Middle frontal gyrus (tissue), 1 donor: Measurements from ENCODE around the gene BRD7.
A peak's percentile ranks its signal among the peaks of the same experiment; 100 is the strongest.

ENCODE experiments used
- DNase-seq: peaks from one replicate; pipeline ENCODE4 v3.0.0-alpha.2; 2015; ENCODE audit warnings: low spot score; ENCODE audit errors: extremely low spot score

Gene BRD7

DNA sequence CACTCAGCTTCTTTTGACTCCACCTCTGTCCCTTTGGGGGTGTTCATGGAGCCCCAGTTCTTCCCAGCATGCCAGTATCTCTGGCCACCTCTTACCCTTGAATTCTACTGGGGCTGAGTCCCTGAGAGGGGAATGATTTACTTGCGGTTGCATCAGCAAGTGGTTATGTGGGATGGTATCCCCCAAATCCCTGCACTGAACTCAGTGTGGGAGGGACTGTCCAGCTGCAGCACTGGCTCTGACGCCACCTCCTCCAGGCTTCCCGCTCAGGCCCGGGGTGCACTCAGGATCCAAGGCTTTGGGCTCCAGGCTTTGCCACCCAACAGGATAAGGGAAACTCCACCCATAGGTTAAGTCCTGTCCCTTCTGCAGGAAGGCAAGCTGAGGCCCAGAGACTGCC is 21.1 kb upstream of the BRD7 start:
- DNase-seq: no peak

GRCh38 chr16:50388496-50388895 is 19.7 kb upstream of the BRD7 start:
- DNase-seq: no peak

GRCh38 chr16:50386774-50387173 is 18.0 kb upstream of the BRD7 start:
- DNase-seq: no peak

DNA sequence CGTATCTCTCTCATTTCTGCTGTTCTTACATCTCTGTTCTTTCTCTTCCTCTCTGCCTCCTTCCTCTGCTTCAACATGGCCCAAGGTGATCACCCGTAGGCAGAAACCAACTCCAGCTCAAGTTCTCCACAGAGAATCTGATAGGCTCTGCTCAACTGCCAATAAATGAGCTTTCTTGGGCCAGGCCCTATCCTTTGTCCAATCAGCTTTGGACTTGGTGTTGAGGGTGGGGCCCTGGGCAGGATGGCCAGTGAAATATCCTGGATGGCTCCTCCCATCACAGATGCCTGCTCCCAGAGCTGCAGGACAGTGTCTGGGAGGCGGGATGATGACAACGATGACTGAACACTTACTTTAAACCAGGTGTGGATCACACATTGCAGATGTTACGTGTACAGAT is 17.4 kb upstream of the BRD7 start:
- no peak for DNase-seq

GRCh38 chr16:50384500-50385135 is 15.8 kb upstream of the BRD7 start:
- no peak for DNase-seq

GRCh38 chr16:50381679-50382440 is 13.1 kb upstream of the BRD7 start:
- no peak for DNase-seq

DNA sequence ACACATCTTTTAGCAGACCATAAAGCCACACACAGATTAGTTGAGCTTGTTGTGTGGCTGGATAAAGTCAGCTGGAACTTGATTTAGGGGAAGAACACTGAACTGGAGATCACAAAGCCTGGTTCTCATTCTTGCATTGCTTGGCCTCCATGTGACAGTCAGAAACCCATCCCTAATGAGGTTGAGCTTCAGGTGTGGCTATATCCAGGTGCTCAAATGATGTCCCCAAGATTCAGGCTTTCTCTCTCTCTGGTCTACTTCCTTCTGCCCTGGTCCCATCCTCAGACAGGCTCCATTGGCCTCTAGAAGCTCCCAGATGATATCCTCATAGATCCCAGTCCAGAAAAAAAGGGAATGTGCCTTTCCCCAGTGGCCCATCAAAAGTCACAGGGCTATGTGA is 9.6 kb upstream of the BRD7 start:
- DNase-seq: no peak

DNA sequence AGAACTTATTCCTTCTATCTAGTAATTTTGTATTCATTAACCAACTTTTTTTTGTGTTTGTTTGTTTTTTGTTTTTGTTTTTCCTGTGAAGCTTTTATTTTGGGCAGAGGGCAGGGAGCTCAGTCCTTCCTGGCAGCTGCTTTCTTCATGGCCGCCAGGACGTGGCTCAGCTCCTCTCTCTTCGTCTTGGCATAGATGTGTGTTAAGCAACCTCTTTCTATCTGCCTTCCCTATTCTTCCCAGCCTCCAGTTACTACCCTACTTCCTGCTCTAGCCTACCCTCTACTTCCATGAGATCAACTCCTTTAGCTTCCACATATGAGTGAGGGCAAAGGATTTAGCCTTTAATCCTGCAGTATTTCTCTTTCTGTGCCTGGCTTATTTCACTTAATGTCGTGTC is 8.2 kb upstream of the BRD7 start:
- no peak for DNase-seq

DNA sequence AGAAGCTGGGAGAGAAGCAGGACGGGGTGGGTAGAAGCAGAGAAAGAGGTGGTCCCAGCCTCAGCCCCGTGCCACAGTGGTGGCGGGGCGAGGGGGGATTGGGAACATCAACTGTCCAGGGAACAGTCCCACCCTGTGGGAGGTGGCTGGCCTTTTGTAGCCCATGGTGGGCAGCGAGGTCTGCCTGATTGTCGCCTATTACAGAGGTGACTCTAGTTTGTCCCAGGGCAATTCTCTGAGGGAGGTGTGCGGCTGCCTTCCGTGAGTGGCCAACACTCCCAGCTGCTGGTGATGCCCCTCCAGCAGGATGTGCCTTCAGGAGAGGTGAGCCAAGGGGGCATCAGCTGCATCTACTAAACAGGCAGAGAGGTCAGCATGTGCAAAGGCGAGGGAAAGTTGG is 5.0 kb upstream of the BRD7 start:
- DNase-seq: no peak

- no peak for DNase-seq
Measured at GRCh38 chr16:50373345-50373701, 4.5 kb upstream of the BRD7 start.

GRCh38 chr16:50372611-50373344 is 4.0 kb upstream of the BRD7 start:
- DNase-seq: no peak

GRCh38 chr16:50371936-50372595 is 3.3 kb upstream of the BRD7 start:
- peak; percentile 24 for DNase-seq

DNA sequence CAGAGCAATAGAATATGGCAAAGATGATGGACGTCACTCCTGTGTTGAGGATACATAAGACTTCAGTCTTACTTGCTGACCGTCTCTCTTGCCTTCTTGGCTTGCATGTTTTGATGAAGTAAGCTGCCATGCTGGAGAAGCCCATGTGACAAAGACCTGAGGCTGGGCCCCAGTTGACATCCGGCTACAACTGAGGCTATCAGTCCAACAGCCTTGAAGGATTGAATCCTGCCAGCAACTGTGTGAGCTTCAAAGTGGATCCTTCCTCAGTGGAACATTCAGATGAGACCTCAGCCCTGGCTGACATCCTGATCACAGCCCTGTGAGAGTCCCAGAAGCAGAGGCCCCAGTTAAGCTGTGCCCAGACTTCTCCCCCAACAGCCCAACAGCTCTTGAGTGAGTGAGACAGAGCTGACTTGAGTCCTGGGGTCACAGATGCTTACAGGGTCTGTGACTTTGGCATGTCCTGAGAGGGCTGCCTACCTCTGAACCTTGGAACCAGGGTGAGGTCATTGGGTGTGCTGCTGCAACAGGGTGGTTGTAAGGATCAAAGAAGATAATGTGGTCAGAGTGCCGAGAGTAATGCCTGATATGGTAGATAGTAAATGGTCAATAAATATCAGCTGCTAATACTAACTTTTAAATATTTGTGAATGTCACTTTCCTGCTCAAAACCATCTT is 2.4 kb upstream of the BRD7 start:
- DNase-seq: no peak

DNA sequence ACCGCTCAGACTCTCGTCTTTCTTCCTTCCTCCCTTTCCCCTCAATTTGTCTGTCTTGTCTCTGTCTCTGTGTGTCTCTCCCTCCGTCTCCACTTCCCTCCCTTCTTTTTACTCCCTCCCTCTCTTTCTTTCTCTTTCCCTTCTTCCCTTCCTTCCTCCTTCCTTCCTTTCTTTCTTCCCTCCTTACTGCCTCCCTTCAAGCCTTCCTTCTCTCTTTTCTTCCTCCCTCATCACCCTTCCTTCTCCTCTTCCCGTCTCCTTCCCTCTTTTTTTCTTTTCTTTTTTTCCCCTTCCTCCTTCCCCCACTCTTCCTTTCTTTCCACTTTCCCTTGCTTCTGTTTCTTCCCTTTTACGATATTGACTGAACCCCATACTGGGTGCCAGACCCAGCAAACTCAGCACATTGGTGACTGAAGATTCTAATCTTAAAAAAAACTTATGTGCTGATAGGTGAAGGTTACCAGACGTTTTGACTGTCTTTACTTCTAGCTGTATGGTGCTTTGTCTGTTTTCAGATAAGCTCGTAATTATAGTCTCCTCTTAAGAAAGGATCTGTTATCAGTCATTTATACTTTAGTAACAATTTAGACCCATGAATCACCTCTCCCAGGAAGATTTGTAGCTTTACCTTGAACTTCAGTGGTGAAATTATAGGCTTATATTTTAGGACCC is 481 bp upstream of the BRD7 start:
- no peak for DNase-seq

- no peak for DNase-seq
Measured at GRCh38 chr16:50367777-50368409, 895 bp downstream of the BRD7 start.

DNA sequence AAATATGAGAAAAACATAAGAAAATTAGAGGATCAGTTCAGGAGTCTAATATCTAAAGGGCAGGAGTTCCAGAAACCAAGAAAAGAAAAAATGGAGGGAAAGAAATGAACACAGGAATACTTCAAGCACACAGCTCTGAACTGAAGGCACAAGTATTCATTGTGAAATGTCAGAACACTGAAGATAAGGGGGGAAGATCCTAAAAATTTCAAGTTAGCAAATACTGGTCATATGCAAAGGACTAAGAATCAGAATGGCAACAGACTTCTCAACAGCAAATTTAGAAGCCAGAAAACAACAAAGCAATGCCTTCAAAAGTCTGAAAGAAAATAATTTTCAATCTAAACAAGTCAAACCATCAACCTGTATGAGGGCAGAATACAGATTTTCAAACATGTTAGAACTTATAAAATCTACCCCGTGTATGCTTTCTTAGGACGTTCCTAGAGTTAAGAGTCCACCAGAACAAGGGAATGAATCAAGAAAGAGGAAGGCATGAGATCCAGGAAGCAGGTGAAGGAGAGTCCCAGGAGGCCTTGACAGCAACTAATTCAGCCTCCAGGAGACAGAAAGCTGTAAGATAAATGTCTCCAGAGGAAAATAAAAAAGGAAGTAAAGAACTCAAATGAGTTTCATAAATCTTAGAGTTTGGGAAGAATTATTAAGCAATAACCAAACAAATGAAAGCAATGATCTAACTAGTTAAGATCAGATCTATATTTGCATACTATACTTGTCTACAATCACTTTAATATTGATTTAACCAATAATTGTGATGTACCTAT is 2.8 kb downstream of the BRD7 start:
- DNase-seq: no peak

- DNase-seq: no peak
Measured at GRCh38 chr16:50363656-50364055, 5.1 kb downstream of the BRD7 start.

- no peak for DNase-seq
Measured at GRCh38 chr16:50360779-50361178, 8.0 kb downstream of the BRD7 start.

DNA sequence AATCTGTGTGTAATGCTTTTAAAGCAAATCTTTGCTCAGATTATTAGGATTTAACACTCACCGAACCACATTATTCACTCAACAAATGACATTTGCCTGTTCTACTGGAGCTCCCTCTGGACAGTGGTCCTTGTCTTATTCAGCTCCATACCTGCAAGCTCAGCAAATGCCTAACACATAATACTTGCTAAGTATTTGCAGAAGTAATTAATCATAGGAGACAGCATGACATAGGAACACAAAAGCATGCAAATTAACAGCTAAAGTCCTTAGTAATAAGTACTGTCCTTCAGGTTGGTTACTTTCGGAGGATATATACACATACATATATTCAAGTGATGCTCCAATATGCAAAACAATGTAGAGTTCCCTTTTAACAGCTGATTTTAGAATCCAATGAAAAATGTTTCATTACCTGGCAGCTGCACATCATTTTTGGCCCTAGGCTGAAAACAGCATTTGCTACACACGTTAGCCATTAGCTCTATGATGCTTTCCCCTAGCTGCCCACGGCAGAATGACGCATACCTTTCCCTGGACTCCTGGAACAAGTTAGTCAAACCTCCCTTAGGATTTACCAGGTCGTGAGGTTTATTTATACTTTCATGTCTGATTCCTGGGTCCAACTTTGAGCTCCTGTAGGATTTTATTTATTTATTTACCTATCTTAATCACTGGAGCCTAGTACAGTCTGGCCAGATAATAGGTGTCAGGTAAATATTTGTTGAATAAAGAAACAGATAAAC is 8.6 kb downstream of the BRD7 start:
- DNase-seq: no peak
